Peyer's patch (tissue), 4 donors: ENCODE results near the gene DCAKD.

Experiments
- CTCF ChIP-seq, 6 experiments: fragments of 450-650 bp in 4 of 6; fragments of 200-600 bp in 2 of 6; sonication (generic) in 1 of 6; IDR thresholded peaks; one replicate each; pipeline ENCODE4 v1.5.1; 2017 to 2019; ENCODE audit warnings: antibody characterized with exemption in 6 of 6, mild to moderate bottlenecking in 3 of 6, moderate library complexity in 1 of 6
- POLR2A ChIP-seq, 2 donors: fragments of 450-650 bp; IDR thresholded peaks; one replicate each; pipeline ENCODE4 v1.5.1; 2017; ENCODE audit warnings: antibody characterized with exemption in 2 of 2, mild to moderate bottlenecking in 2 of 2, moderate library complexity in 2 of 2

GRCh38 chr17:45087978-45088377 lies 36.5 kb upstream of the DCAKD start:
- no peak for TF ChIP-seq POLR2A (IDR thresholded peaks at IDR 0.05)
- no peak for TF ChIP-seq CTCF (IDR thresholded peaks at IDR 0.05)
